HG02938 (cell line): ENCODE results near the gene RGS17.
"Not testable (repeated sequence)": the region's sequence is repeated elsewhere in the genome, so short reads cannot be mapped to it uniquely, and the experiment has no call there.

Experiments used
- ATAC-seq: cut with Tn5 transposase; IDR thresholded peaks from one replicate; pipeline ENCODE4 v1.9.1; 2021; ENCODE audit warnings: mild to moderate bottlenecking, moderate library complexity; ENCODE audit not compliant: unreplicated experiment

Gene RGS17, protein sequence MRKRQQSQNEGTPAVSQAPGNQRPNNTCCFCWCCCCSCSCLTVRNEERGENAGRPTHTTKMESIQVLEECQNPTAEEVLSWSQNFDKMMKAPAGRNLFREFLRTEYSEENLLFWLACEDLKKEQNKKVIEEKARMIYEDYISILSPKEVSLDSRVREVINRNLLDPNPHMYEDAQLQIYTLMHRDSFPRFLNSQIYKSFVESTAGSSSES

DNA sequence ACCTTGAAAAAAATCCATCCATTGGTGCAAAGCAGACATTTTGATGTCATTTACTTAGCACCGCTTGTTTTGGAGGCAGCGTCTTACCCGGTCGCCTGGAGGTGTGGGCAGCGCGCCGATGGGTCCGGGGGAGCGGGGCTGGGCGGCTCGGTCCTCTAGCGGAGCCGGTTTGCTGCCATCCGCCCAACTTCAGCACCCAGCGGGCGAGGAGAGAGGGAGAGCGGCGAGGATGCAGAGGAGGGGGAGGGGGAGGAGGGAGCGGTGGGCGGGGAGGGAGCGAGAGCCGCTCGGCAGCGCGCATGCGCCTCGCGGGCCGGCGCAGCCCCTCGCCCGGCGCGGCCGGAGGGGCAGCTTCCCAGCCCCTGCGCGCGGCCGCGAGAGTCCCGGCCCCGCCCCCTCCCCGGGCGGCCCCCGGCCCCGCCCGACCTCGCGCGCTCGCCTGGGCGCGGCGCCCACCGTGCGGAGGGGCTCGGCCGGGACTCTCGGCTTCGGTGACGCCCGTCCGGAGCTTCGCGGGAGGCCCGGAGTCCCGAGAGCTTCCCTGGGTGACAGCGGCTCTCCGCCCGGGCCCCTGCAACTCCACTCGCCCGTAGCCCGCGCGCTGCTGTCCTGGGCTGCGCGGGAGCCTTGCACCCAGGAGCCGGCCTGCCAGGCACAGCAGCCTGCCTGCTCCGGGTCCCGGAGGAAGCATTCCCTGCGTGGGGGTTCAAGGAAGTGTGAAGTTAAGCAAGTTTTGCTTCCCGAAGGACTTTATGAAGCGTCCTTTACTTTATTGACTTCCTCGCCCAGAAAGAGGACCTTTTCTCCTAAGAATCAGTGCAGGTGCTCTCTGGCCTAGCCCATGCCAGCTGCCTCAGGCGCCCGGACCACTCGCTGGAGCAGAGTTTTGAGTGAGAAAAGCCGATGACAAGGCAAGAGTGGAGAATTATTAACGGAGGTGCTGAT is at the start of gene RGS17:
Gene RGS17, minus strand, starts transcription at position 246 of the 945 bp plus-strand sequence. CDS start 87,264 bp downstream, outside the sequence.
- peak; percentile 38 for ATAC-seq

GRCh38 chr6:153172815-153173214 is 41.7 kb upstream of the RGS17 start:
- no peak for ATAC-seq

- no peak for ATAC-seq
Observed at GRCh38 chr6:153170511-153170910, 39.4 kb upstream of the RGS17 start.

- no peak for ATAC-seq
Observed at GRCh38 chr6:153167907-153168306, 36.8 kb upstream of the RGS17 start.

- no peak for ATAC-seq
Observed at GRCh38 chr6:153167061-153167891, 36.2 kb upstream of the RGS17 start.

DNA sequence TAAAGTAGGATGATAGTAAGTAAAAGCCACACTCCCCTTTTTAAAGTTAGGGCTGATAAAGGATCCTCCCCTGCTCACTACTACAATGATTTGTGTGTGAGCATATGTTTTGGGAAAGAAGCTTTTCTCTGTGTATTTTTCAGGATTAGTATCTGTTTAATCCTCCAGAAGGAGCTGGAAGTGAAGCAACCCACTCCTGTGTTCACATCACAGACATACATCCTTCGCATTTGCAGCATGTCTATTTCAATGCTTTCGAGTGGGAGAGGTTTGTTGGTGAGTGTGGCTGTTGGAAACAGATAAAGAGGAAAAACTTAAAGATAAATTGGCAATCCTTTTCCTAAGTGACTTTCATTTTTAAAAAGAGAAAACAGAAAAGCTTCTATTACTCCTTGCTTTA is 31.6 kb upstream of the RGS17 start:
- no peak for ATAC-seq

- ATAC-seq: no peak
Observed at GRCh38 chr6:153162172-153162571, 31.1 kb upstream of the RGS17 start.

- ATAC-seq: no peak
Observed at GRCh38 chr6:153160221-153160620, 29.1 kb upstream of the RGS17 start.

- ATAC-seq: no peak
Observed at GRCh38 chr6:153150752-153151440, 19.8 kb upstream of the RGS17 start.

GRCh38 chr6:153150371-153150751 is 19.3 kb upstream of the RGS17 start:
- ATAC-seq: no peak

- no peak for ATAC-seq
Observed at GRCh38 chr6:153149891-153150290, 18.8 kb upstream of the RGS17 start.

DNA sequence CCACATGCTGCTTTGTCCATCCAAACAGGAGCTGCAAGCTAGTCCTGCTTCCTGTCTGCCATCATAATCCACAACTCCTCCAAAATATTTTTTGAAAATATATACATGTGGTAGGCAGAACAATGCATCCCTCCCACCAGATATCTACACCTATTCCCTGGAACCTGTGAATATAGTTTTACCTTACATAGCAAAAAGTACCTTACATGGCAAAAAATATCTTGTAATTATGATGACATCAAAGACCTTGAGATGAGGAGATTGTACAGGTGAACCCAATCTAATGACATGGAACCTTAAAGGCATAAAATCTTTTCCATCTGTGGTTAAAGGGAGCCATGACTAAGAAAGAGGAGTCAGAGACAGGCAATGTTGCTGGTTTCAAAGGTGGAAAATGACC is 15.3 kb upstream of the RGS17 start:
- no peak for ATAC-seq

DNA sequence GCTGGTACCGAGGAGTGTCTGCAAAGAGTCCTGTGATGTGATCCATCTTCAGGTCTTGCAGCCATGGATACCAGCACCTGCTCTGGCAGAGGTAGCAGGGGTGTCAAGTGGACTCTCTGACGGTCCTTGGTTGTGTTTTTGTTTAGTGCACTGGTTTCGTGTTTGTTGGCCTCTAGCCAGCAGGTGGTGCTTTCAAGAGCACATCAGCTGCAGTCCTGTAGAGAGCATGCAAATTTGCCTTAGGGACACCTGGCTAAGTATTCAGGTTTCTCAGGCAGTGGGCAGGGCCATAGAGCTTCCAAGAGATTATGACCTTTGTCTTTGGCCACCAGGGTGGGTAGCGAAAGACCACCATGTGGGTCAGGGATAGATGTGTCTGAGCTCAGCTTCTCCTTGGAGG is 14.5 kb upstream of the RGS17 start:
- no peak for ATAC-seq

- ATAC-seq: no peak
Observed at GRCh38 chr6:153143200-153143599, 12.1 kb upstream of the RGS17 start.

DNA sequence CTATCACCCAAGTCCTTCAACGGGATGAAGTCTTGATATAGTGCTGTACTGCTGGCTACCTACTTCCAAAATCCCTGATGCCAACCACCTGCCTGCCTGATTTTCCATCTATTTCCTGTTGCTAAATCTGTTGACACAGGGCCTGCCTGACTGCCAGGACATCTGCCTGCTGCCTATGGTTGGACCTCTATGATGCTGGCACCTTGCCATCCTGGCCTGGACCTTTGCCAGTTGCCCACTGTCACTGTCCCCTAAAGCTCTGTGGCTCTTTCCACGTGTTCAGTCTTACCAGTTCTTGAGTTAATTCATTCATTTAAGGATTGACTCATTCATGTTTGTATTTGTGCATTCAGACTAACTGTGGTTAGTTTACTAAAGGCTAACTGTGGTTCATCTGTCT is 9.2 kb upstream of the RGS17 start:
- ATAC-seq: no peak

DNA sequence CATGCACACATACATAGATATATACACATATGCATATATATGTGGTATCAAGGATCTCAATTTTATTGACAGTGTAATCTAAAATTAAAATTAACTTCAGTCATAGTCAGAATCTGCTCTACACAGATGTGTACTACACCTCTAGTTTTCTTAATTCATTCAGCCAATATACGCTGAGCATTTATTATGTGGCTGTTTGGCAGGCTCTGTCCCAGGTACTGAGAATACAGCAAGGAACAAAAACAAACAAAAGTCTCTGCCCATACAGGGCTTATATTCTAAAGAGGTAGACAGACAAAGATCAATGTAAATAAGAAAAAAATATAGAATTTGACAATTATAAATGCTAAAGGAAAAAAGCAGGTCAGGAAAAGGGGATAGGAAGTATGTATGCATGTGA is 7.8 kb upstream of the RGS17 start:
- no peak for ATAC-seq

GRCh38 chr6:153135681-153136080 is 4.6 kb upstream of the RGS17 start:
- no peak for ATAC-seq

GRCh38 chr6:153133667-153134066 is 2.6 kb upstream of the RGS17 start:
- not testable (repeated sequence) for ATAC-seq

DNA sequence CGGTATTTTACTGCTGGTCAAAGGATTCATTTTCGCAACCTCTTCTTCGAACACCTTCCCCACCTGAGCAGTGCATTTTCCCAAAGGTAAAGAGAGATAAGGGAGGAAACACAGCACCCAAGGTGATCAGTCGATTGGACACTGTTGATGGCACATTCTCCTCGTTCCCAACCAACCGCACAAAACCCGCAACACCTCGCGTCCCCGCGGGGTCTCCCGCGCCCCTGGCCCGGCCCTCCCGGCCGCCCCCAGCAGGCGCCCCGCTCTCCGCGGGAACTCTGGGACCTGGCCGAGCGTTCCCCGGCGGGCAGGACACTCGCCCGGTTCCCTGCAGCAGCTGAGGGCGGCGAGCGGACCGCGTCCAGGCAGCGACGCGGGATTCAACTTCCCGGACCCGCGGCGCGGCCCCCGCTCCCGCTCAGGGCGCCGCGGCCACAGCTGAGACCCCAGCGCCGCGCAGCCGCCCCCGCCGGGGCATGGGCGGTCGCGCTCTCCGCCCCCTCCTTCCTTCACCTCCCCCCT is 506 bp downstream of the RGS17 start:
- peak; percentile 20 for ATAC-seq

DNA sequence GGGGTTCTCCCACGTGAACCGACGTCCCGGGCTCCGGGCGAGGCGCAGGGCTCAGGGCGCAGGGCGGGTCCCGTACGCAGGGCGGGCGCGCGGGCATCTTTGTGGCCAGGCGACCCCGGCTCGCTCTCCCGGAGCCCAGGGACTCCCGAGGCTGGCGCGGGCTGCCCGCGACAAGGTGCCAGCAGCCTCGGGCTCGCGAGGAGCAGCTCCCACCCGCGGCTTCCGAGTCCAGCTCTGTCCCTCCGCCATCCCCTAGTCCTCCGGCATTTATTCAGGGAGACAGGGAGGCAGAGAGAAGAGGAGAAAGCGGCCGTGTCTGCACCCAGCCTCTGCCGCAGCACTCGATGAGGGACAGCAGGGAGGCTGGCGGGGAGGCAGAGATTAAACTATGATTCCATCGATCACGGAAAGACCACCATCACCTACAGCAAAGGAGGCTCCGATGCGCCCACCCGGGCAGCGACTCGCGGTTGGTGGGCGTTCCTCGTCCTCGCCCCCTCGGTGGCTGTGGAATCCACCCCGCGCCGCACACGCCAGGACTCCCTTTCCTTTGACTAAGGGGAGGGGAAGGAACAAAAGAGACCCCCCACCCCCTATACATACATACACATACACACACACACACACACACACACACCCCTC is 1.1 kb downstream of the RGS17 start:
- no peak for ATAC-seq
